Neural progenitor cell (in vitro differentiated cells): ENCODE data around the gene NCOR2. TPM values are rescaled to one million over a fixed set of nuclear protein-coding genes. Genes with fewer than 3 reads are reported as not detected.

Experiments
- DNase-seq: peaks from one replicate; pipeline ENCODE4 v3.0.0-alpha.2; 2016; ENCODE audit warnings: low spot score
- H2AFZ ChIP-seq: fragments of 200-600 bp; sonication (generic); replicated peaks from 2 replicates; pipeline ENCODE4 v1.6.1; 2016; ENCODE audit warnings: antibody characterized with exemption
- H3F3A ChIP-seq: fragments of 200-600 bp; sonication (generic); 2 replicates; pipeline ENCODE4 v1.6.1; 2016; ENCODE audit warnings: antibody characterized with exemption, low read depth
- H3K27ac ChIP-seq: fragments of 200-600 bp; sonication (generic); 2 replicates; pipeline ENCODE4 v1.5.1; 2016; ENCODE audit warnings: mild to moderate bottlenecking
- H3K27me3 ChIP-seq: fragments of 200-600 bp; sonication (generic); 2 replicates; pipeline ENCODE4 v1.6.1; 2016; ENCODE audit warnings: mild to moderate bottlenecking, moderate library complexity
- H3K36me3 ChIP-seq: fragments of 200-600 bp; sonication (generic); 2 replicates; pipeline ENCODE4 v1.5.1; 2016
- H3K4me1 ChIP-seq: fragments of 200-600 bp; sonication (generic); 2 replicates; pipeline ENCODE4 v1.6.1; 2016; ENCODE audit warnings: mixed run types
- H3K4me2 ChIP-seq: fragments of 200-600 bp; sonication (generic); 2 replicates; pipeline ENCODE4 v1.6.1; 2016
- H3K4me3 ChIP-seq: fragments of 200-600 bp; sonication (generic); 2 replicates; pipeline ENCODE4 v1.5.1; 2016
- H3K79me2 ChIP-seq: fragments of 200-600 bp; sonication (generic); 2 replicates; pipeline ENCODE4 v1.6.1; 2016; ENCODE audit warnings: low read depth
- H3K9ac ChIP-seq: fragments of 200-600 bp; sonication (generic); 2 replicates; pipeline ENCODE4 v1.6.1; 2016
- H3K9me3 ChIP-seq: fragments of 200-600 bp; sonication (generic); 2 replicates; pipeline ENCODE4 v1.5.1; 2016; ENCODE audit warnings: low read depth
- H4K20me1 ChIP-seq: fragments of 200-600 bp; sonication (generic); 2 replicates; pipeline ENCODE4 v1.6.1; 2016; ENCODE audit warnings: low read depth
- H3K27ac Mint-ChIP-seq: 3 replicates; pipeline ENCODE4 v1.8.0; 2021; ENCODE audit warnings: mixed read lengths
- H3K27me3 Mint-ChIP-seq: 2 replicates; pipeline ENCODE4 v1.8.0; 2022; ENCODE audit warnings: low read depth, mild to moderate bottlenecking, inconsistent platforms, moderate library complexity, mixed read lengths; ENCODE audit not compliant: insufficient read depth
- H3K36me3 Mint-ChIP-seq: 3 replicates; pipeline ENCODE4 v1.8.0; 2021; ENCODE audit warnings: mixed read lengths
- H3K4me1 Mint-ChIP-seq: 3 replicates; pipeline ENCODE4 v1.8.0; 2021; ENCODE audit warnings: mixed read lengths
- H3K4me3 Mint-ChIP-seq: 3 replicates; pipeline ENCODE4 v1.8.0; 2021; ENCODE audit warnings: mild to moderate bottlenecking, moderate library complexity, mixed read lengths
- H3K9me3 Mint-ChIP-seq: 3 replicates; pipeline ENCODE4 v1.8.0; 2020; ENCODE audit warnings: mixed read lengths
- EZH2 ChIP-seq: fragments of 200-600 bp; sonication (generic); IDR thresholded peaks from 2 replicates; pipeline ENCODE4 v1.6.1; 2017; ENCODE audit warnings: antibody characterized with exemption, mild to moderate bottlenecking, moderate library complexity
- EZH2phosphoT487 ChIP-seq: fragments of 200-600 bp; sonication (generic); IDR thresholded peaks from 2 replicates; pipeline ENCODE4 v1.6.1; 2017; ENCODE audit warnings: antibody characterized with exemption
- total RNA-seq: library from RNA; depleted of rRNA; stranded (reverse); fragments of >200 nt; gene quantifications from 2 replicates; pipeline ENCODE4 v1.2.3, GENCODE V29; 2015; ENCODE audit warnings: low replicate concordance
- TF ChIP-seq, protein P1 (sequence below): fragments of 200-600 bp; sonication (generic); IDR thresholded peaks from 2 replicates; pipeline ENCODE4 v1.5.1; 2017; ENCODE audit warnings: antibody characterized with exemption, mild to moderate bottlenecking

The NCOR2 gene
- total RNA-seq, 1 donor from 2014 or later, result 14.3 TPM

DNA sequence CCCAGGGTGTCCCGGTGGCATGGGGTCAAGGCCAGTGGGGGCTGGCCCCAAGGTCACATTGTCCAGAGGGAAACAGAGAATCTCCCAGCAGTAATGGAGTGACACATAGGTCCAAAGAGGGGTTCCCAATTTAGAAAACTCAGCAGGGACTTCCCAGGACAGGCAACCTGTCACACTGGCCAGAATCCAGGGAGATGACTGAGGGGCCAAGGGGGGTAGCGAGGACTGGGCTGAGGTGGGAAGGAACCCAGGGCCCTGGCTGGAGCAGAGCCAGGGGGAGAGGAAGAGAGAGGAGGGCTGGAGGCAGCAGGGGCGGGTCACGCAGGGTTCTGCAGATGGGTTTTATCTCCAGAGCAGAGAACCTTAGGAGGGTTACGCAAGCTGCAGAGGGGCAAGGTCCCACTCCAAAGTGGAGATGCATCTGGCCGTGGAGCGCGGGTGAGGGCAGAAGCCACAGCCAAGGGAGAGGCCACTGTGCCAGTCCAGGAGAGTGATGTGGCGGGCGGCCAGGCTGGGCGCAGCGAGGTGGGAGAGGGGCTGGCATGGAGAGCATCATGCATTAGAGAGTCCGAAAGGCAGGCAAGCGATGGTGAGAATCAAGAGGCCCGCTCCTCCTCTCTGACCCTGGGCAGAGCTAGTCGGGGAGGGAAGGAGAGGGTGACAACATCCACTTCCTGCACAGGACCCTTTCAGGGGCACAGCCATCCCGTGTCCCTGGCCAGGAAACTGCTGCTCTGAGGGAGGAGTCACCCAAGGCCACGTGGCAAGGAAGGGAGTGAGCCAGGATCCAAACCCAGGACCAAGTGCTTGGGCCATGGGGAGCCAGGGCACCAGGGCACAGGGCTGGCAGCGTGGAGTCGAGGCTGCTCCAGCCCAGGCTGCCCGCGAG, 29.0 kb downstream of the NCOR2 start:
- H3K4me1 ChIP-seq, result peaks cover 10% of the 10 kb centered on the region
- no peaks in the 10 kb centered on the region for H3K9me3 ChIP-seq
- H3K4me2 ChIP-seq, result no peak overlapping the region
- TF ChIP-seq EZH2phosphoT487 (no peak), EZH2 (no peak)
- TF ChIP-seq, protein P1, sequence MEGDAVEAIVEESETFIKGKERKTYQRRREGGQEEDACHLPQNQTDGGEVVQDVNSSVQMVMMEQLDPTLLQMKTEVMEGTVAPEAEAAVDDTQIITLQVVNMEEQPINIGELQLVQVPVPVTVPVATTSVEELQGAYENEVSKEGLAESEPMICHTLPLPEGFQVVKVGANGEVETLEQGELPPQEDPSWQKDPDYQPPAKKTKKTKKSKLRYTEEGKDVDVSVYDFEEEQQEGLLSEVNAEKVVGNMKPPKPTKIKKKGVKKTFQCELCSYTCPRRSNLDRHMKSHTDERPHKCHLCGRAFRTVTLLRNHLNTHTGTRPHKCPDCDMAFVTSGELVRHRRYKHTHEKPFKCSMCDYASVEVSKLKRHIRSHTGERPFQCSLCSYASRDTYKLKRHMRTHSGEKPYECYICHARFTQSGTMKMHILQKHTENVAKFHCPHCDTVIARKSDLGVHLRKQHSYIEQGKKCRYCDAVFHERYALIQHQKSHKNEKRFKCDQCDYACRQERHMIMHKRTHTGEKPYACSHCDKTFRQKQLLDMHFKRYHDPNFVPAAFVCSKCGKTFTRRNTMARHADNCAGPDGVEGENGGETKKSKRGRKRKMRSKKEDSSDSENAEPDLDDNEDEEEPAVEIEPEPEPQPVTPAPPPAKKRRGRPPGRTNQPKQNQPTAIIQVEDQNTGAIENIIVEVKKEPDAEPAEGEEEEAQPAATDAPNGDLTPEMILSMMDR, result no peak
- Mint-ChIP-seq H3K36me3 (peaks cover 2% of the 10 kb centered on the region), H3K9me3 (no peaks in the 10 kb centered on the region), H3K4me3 (no peak overlapping the region), H3K27ac (no peak overlapping the region), H3K4me1 (peaks cover 48% of the 10 kb centered on the region), H3K27me3 (no peaks in the 10 kb centered on the region)
- no peaks in the 10 kb centered on the region for H3K27me3 ChIP-seq
- no peak overlapping the region for H3K27ac ChIP-seq
- H3F3A ChIP-seq, result peaks cover 5% of the 10 kb centered on the region
- H3K79me2 ChIP-seq, result peaks cover 86% of the 10 kb centered on the region
- peaks cover 71% of the 10 kb centered on the region for H4K20me1 ChIP-seq
- DNase-seq, result no peak
- no peak overlapping the region for H3K9ac ChIP-seq
- no peak overlapping the region for H2AFZ ChIP-seq
- H3K36me3 ChIP-seq, result no peaks in the 10 kb centered on the region
- H3K4me3 ChIP-seq, result no peak overlapping the region

DNA sequence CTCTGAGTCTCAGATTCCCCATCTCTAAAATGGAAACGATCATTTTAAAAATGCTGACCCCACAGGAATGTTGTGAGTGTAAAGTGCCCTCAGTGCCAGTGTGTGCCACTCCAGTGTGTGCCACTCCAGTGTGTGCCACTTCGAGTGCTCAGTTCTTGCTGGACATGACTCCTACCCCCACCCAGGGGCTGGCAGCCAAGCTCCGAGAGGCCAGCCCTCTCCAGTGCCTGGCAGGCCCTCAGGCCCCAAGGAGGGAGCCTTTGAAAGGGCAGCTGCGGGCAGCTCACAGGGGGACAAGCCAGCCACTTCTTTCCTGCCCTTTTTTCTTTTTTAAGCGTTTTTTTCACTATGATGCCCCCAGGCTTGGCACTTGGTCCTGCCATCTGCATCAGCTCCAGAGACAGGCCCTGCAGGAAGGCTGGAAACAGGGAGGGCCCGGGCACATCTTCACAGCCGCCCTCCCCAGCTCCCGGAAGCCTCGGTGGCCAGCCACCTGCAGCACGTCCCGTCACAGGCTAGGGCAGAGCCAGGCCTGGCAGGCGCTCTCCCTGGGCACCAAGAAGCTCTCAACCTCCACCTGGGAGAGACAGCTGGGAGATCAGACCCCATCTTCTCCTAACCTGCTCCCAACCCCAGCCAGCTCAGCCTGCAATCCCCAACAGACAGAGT, 29.8 kb downstream of the NCOR2 start:
- H3K36me3 Mint-ChIP-seq, result peaks cover 2% of the 10 kb centered on the region
- Histone ChIP-seq H3K36me3 (no peaks in the 10 kb centered on the region), H3K4me1 (peaks cover 7% of the 10 kb centered on the region), H3K27ac (no peak overlapping the region), H3F3A (peaks cover 5% of the 10 kb centered on the region), H3K9me3 (no peaks in the 10 kb centered on the region), H3K4me2 (no peak overlapping the region), H3K4me3 (no peak overlapping the region), H4K20me1 (peaks cover 68% of the 10 kb centered on the region), H2AFZ (no peak overlapping the region), H3K27me3 (no peaks in the 10 kb centered on the region), H3K79me2 (peaks cover 79% of the 10 kb centered on the region), H3K9ac (no peak overlapping the region)
- peaks cover 48% of the 10 kb centered on the region for H3K4me1 Mint-ChIP-seq
- TF ChIP-seq EZH2 (no peak), EZH2phosphoT487 (no peak)
- TF ChIP-seq, protein P1, result no peak
- no peak overlapping the region for H3K27ac Mint-ChIP-seq
- H3K4me3 Mint-ChIP-seq, result no peak overlapping the region
- H3K9me3 Mint-ChIP-seq, result no peaks in the 10 kb centered on the region
- H3K27me3 Mint-ChIP-seq, result no peaks in the 10 kb centered on the region
- DNase-seq, result no peak

DNA sequence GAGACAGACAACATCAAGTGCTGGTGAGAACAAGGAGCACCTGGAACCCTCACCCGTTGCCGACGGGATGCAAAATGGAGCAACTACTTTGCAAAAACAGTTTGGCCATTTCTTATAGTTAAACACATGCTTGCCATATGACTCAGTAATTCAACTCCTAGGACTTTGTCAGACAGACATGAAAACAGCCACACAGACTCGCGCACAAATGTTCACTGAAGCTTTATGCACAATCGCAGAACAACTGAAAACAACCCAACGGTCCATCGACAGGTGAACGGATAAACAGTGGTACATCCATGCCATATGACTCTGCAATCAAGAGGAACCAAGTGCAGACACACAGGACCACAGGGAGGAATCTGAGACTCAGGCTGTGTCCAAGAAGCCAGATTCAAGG, 30.8 kb downstream of the NCOR2 start:
- Mint-ChIP-seq H3K27me3 (no peaks in the 10 kb centered on the region), H3K4me3 (no peak overlapping the region), H3K4me1 (peaks cover 53% of the 10 kb centered on the region), H3K9me3 (no peaks in the 10 kb centered on the region), H3K27ac (no peak overlapping the region), H3K36me3 (peaks cover 2% of the 10 kb centered on the region)
- Histone ChIP-seq H3K36me3 (no peaks in the 10 kb centered on the region), H3K4me1 (peaks cover 14% of the 10 kb centered on the region), H3K9ac (no peak overlapping the region), H2AFZ (no peak overlapping the region), H3K27me3 (no peaks in the 10 kb centered on the region), H4K20me1 (peaks cover 71% of the 10 kb centered on the region), H3F3A (peaks cover 5% of the 10 kb centered on the region), H3K4me2 (no peak overlapping the region), H3K9me3 (no peaks in the 10 kb centered on the region), H3K79me2 (peaks cover 79% of the 10 kb centered on the region), H3K27ac (no peak overlapping the region), H3K4me3 (no peak overlapping the region)
- TF ChIP-seq, protein P1, result no peak
- no peak for DNase-seq
